ENCODE measurements around the gene ATAD1. TPM values are rescaled to one million over a fixed set of nuclear protein-coding genes. Genes with fewer than 3 reads are reported as not detected.

ATAD1 gene
- total and polyA plus RNA-seq, 2 of the 4 experiments (the other 2 are of a cell fraction) = 12.7 to 21.9 TPM

DNA sequence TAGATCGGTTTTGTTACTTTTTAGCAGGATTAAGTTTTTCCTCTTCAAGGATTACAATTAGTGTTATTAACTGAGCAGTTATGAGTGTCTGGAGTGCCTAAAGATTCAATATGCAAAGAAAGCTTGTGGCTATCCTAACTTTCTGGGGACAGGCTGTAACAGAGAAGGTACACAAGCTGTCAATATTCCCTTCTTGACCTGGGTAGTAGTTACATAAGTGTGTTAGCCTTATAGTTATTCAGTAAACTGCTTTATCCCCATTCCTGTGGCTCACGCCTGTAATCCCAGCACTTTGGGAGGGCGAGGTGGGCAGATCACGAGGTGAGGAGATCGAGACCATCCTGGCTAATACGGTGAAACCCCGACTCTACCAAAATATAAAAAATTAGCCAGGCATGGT is 31.6 kb downstream of the ATAD1 start:
- H2BK5ac ChIP-seq (ENCODE audit: low read depth, low read length, poor library complexity, severe bottlenecking) = no peak overlapping the region
- H4K8ac ChIP-seq (ENCODE audit: low read depth in 2 of 2, low read length in 2 of 2) = no peak overlapping the region
- no peaks in the 10 kb centered on the region for H3K27me3 ChIP-seq (ENCODE audit: control insufficient read depth, insufficient read depth, low read length)
- WGBS, 2 experiments (ENCODE audit: extremely low coverage in 2 of 2, insufficient read length in 1 of 2) = no CpG with 5 or more reads among the region's 7 CpGs
- H2BK20ac ChIP-seq (ENCODE audit: low read depth, low read length) = no peak overlapping the region
- H3K79me1 ChIP-seq (ENCODE audit: low read depth in 1 of 2, low read length in 2 of 2) = peaks cover 6 to 23% of the 10 kb centered on the region in 2 experiments; a peak in 3 of 4 replicates
- H3K14ac ChIP-seq (replicated peaks; ENCODE audit: low read depth, low read length) = no peak overlapping the region
- ATAC-seq (ENCODE audit: low read depth) (no peak), DNase-seq (no peak)
- H3K9me3 ChIP-seq (ENCODE audit: control insufficient read depth, insufficient read depth, low read length) = no peaks in the 10 kb centered on the region
- no peak overlapping the region for H2AFZ ChIP-seq (replicated peaks; ENCODE audit: low read length, poor library complexity)
- no peak overlapping the region for H3K23ac ChIP-seq (ENCODE audit: low read depth, low read length)
- H2AK5ac ChIP-seq (ENCODE audit: low read depth, low read length) = no peak overlapping the region
- no peak overlapping the region for H2BK15ac ChIP-seq (ENCODE audit: low read depth, low read length)
- no peak overlapping the region for H3K4me2 ChIP-seq (ENCODE audit: low read depth, low read length)
- H3K36me3 ChIP-seq (ENCODE audit: control insufficient read depth, insufficient read depth, low read length) = peaks cover 14% of the 10 kb centered on the region
- intact Hi-C loops (cut with micrococcal nuclease) (no loop called here), in situ Hi-C loops (cut with MboI; ENCODE audit: low sequenced_read_pairs) (no loop called here), dilution Hi-C loops (cut with HindIII; ENCODE audit: low sequenced_read_pairs, unreplicated experiment) (no loop called here)
- no peak overlapping the region for H4K91ac ChIP-seq (ENCODE audit: insufficient read depth, low read depth, low read length)
- no peak overlapping the region for H4K5ac ChIP-seq (ENCODE audit: low read depth, low read length)
- H3K4ac ChIP-seq (ENCODE audit: low read depth, low read length) = no peak overlapping the region
- TF ChIP-seq MAZ (IDR thresholded peaks at IDR 0.05; ENCODE audit: borderline replicate concordance, low read depth, low read length) (no peak), MXI1 (IDR thresholded peaks at IDR 0.05; ENCODE audit: borderline replicate concordance, low read depth, low read length) (no peak), RAD21 (IDR thresholded peaks at IDR 0.05; ENCODE audit: low read length) (no peak), MAFK (IDR thresholded peaks at IDR 0.05; ENCODE audit: low read depth, low read length) (no peak), POLR2A (IDR thresholded peaks at IDR 0.05; ENCODE audit: low read depth, low read length) (no peak), CHD1 (IDR thresholded peaks at IDR 0.05; ENCODE audit: low read depth, low read length) (no peak), NFE2L2 (IDR thresholded peaks at IDR 0.05; ENCODE audit: low read depth, low read length) (no peak), RCOR1 (IDR thresholded peaks at IDR 0.05; ENCODE audit: insufficient replicate concordance, low read length) (no peak), BHLHE40 (IDR thresholded peaks at IDR 0.05; ENCODE audit: low read depth, low read length) (no peak), RFX5 (IDR thresholded peaks at IDR 0.05; ENCODE audit: low read depth, low read length) (no peak), CEBPB (IDR thresholded peaks at IDR 0.05; ENCODE audit: low read depth, low read length) (no peak), FOS (IDR thresholded peaks at IDR 0.05; ENCODE audit: low read depth, low read length) (no peak), SMC3 (IDR thresholded peaks at IDR 0.05; ENCODE audit: low read depth, low read length) (no peak)
- TF ChIP-seq, protein P1, sequence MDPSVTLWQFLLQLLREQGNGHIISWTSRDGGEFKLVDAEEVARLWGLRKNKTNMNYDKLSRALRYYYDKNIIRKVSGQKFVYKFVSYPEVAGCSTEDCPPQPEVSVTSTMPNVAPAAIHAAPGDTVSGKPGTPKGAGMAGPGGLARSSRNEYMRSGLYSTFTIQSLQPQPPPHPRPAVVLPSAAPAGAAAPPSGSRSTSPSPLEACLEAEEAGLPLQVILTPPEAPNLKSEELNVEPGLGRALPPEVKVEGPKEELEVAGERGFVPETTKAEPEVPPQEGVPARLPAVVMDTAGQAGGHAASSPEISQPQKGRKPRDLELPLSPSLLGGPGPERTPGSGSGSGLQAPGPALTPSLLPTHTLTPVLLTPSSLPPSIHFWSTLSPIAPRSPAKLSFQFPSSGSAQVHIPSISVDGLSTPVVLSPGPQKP (IDR thresholded peaks at IDR 0.05; ENCODE audit: borderline replicate concordance, low read depth, low read length) = no peak
- TF ChIP-seq, protein P2, sequence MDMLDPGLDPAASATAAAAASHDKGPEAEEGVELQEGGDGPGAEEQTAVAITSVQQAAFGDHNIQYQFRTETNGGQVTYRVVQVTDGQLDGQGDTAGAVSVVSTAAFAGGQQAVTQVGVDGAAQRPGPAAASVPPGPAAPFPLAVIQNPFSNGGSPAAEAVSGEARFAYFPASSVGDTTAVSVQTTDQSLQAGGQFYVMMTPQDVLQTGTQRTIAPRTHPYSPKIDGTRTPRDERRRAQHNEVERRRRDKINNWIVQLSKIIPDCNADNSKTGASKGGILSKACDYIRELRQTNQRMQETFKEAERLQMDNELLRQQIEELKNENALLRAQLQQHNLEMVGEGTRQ (IDR thresholded peaks at IDR 0.05; ENCODE audit: low read depth, low read length) = no peak
- TF ChIP-seq, protein P3, sequence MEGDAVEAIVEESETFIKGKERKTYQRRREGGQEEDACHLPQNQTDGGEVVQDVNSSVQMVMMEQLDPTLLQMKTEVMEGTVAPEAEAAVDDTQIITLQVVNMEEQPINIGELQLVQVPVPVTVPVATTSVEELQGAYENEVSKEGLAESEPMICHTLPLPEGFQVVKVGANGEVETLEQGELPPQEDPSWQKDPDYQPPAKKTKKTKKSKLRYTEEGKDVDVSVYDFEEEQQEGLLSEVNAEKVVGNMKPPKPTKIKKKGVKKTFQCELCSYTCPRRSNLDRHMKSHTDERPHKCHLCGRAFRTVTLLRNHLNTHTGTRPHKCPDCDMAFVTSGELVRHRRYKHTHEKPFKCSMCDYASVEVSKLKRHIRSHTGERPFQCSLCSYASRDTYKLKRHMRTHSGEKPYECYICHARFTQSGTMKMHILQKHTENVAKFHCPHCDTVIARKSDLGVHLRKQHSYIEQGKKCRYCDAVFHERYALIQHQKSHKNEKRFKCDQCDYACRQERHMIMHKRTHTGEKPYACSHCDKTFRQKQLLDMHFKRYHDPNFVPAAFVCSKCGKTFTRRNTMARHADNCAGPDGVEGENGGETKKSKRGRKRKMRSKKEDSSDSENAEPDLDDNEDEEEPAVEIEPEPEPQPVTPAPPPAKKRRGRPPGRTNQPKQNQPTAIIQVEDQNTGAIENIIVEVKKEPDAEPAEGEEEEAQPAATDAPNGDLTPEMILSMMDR (conservative IDR thresholded peaks at IDR 0.05; ENCODE audit: low read depth, low read length) = no peak
- H3K4me1 ChIP-seq (ENCODE audit: control insufficient read depth, insufficient read depth, low read length) = no peaks in the 10 kb centered on the region
- no peak overlapping the region for H3K9ac ChIP-seq (ENCODE audit: low read depth, low read length)
- H2AK9ac ChIP-seq (replicated peaks; ENCODE audit: low read depth, low read length, poor library complexity) = no peak overlapping the region
- CTCF ChIA-PET = no interaction called here
- no TSS peak for BruUV-seq (replicated peaks)
- no peaks in the 10 kb centered on the region for H4K20me1 ChIP-seq (ENCODE audit: insufficient read depth, low read length)
- no peak overlapping the region for H2BK120ac ChIP-seq (ENCODE audit: low read depth, low read length)
- no peak overlapping the region for H3K18ac ChIP-seq (ENCODE audit: low read depth, low read length)
- H3K27ac ChIP-seq (ENCODE audit: insufficient read depth, low read length) = no peak overlapping the region
- H3K56ac ChIP-seq (ENCODE audit: extremely low read depth, insufficient read depth, low read length) = no peak overlapping the region
- H3K9me1 ChIP-seq (ENCODE audit: insufficient read depth, low read length) = peaks cover 12% of the 10 kb centered on the region
- POLR2A ChIA-PET (ENCODE audit: unreplicated experiment) = no interaction called here
- no peak overlapping the region for H3K4me3 ChIP-seq (ENCODE audit: insufficient read depth, low read depth, low read length)

Measured in IMR-90 (cell line).